GM23338 (cell line): Measurements from ENCODE around the gene FAM131A. TPM values are rescaled to one million over a fixed set of nuclear protein-coding genes. Genes with fewer than 3 reads are reported as not detected.

Experiments
- ATAC-seq: fragments of 200-7000 bp; cut with Tn5 transposase; 3 replicates; pipeline ENCODE4 v1.9.1; 2020
- DNase-seq: peaks from one replicate; pipeline ENCODE4 v3.0.0-alpha.2; 2015; ENCODE audit warnings: low spot score
- H2AFZ ChIP-seq: fragments of 200-600 bp; sonication (generic); 2 replicates; pipeline ENCODE4 v1.8.0; 2016; ENCODE audit warnings: antibody characterized with exemption, mild to moderate bottlenecking, moderate library complexity
- H3F3A ChIP-seq: fragments of 200-600 bp; sonication (generic); replicated peaks from 2 replicates; pipeline ENCODE4 v1.8.0; 2017; ENCODE audit warnings: antibody characterized with exemption, mixed run types, low read depth
- H3K27ac ChIP-seq: fragments of 200-600 bp; sonication (generic); 2 replicates; pipeline ENCODE4 v1.6.1; 2016; ENCODE audit warnings: low read depth
- H3K27me3 ChIP-seq: fragments of 200-600 bp; sonication (generic); 2 replicates; pipeline ENCODE4 v1.8.0; 2016; ENCODE audit warnings: mild to moderate bottlenecking, mixed run types, moderate library complexity; ENCODE audit not compliant: insufficient read depth
- H3K36me3 ChIP-seq: fragments of 200-600 bp; sonication (generic); 2 replicates; pipeline ENCODE4 v1.8.0; 2016; ENCODE audit warnings: mild to moderate bottlenecking; ENCODE audit not compliant: insufficient read depth
- H3K4me1 ChIP-seq: fragments of 200-600 bp; sonication (generic); 2 replicates; pipeline ENCODE4 v1.8.0; 2016; ENCODE audit warnings: mild to moderate bottlenecking, moderate library complexity; ENCODE audit not compliant: insufficient read depth
- H3K4me2 ChIP-seq: fragments of 200-600 bp; sonication (generic); 2 replicates; pipeline ENCODE4 v1.7.1; 2017; ENCODE audit warnings: mixed run types
- H3K4me3 ChIP-seq: fragments of 200-600 bp; sonication (generic); 2 replicates; pipeline ENCODE4 v1.6.1; 2016; ENCODE audit warnings: mixed run types
- H3K79me2 ChIP-seq: fragments of 200-600 bp; sonication (generic); replicated peaks from 2 replicates; pipeline ENCODE4 v1.8.0; 2017; ENCODE audit warnings: mild to moderate bottlenecking; ENCODE audit not compliant: insufficient read depth
- H3K9me2 ChIP-seq: fragments of 200-600 bp; sonication (generic); 2 replicates; pipeline ENCODE4 v1.8.0; 2017; ENCODE audit not compliant: insufficient read depth
- H4K20me1 ChIP-seq: fragments of 200-600 bp; sonication (generic); replicated peaks from 2 replicates; pipeline ENCODE4 v1.8.0; 2017; ENCODE audit warnings: mild to moderate bottlenecking; ENCODE audit not compliant: insufficient read depth
- H3K27ac Mint-ChIP-seq: 2 replicates; pipeline ENCODE4 v1.8.0; 2020; ENCODE audit warnings: inconsistent platforms, mild to moderate bottlenecking, moderate library complexity, mixed read lengths
- H3K27me3 Mint-ChIP-seq: 3 replicates; pipeline ENCODE4 v1.8.0; 2022; ENCODE audit warnings: low read depth, mild to moderate bottlenecking, moderate library complexity, mixed read lengths, inconsistent platforms; ENCODE audit not compliant: insufficient read depth, poor library complexity
- H3K36me3 Mint-ChIP-seq: 3 replicates; pipeline ENCODE4 v1.8.0; 2021; ENCODE audit warnings: low read depth, mild to moderate bottlenecking, inconsistent platforms, moderate library complexity, mixed read lengths
- H3K4me1 Mint-ChIP-seq: 3 replicates; pipeline ENCODE4 v1.8.0; 2020; ENCODE audit warnings: mild to moderate bottlenecking, inconsistent platforms, mixed read lengths
- H3K4me3 Mint-ChIP-seq: 3 replicates; pipeline ENCODE4 v1.8.0; 2021; ENCODE audit warnings: moderate library complexity, mild to moderate bottlenecking, inconsistent platforms, mixed read lengths
- H3K9me3 Mint-ChIP-seq: 3 replicates; pipeline ENCODE4 v1.8.0; 2020; ENCODE audit warnings: moderate library complexity, mild to moderate bottlenecking, inconsistent platforms, mixed read lengths
- EZH2phosphoT487 ChIP-seq: fragments of 200-600 bp; sonication (generic); IDR thresholded peaks from one replicate; pipeline ENCODE4 v1.8.1; 2018; ENCODE audit warnings: antibody characterized with exemption; ENCODE audit not compliant: unreplicated experiment
- POLR2AphosphoS5 ChIP-seq: IDR thresholded peaks from 2 replicates; pipeline ENCODE4 v1.6.1; 2016; ENCODE audit warnings: antibody characterized with exemption, low read depth
- polyA plus RNA-seq: library from polyadenylated mRNA; unstranded; fragments of >200 nt; fragmentation: Nextera tagmentation; extraction: Ambion mirVana; gene quantifications from 2 replicates; pipeline ENCODE4 v1.2.1, GENCODE V29; 2016
- total RNA-seq: library from RNA; depleted of rRNA; stranded (reverse); fragments of >200 nt; shearing (Covaris generic); gene quantifications from 2 replicates; pipeline ENCODE4 v1.2.3, GENCODE V29; 2014
- TF ChIP-seq, protein P1 (sequence below): IDR thresholded peaks from 2 replicates; pipeline ENCODE4 v1.6.1; 2016; ENCODE audit warnings: antibody characterized with exemption
- TF ChIP-seq, protein P2 (sequence below): IDR thresholded peaks from one replicate; pipeline ENCODE4 v1.6.1; 2018; ENCODE audit warnings: antibody characterized with exemption; ENCODE audit not compliant: unreplicated experiment
- TF ChIP-seq, protein P3 (sequence below): fragments of 250-450 bp; sonication (Bioruptor Pico); IDR thresholded peaks from 2 replicates; pipeline ENCODE4 v1.5.0; 2020; ENCODE audit warnings: mild to moderate bottlenecking, moderate library complexity

Gene FAM131A
- total and polyA plus RNA-seq, 2 experiments from 2014 or later: 6.7 to 31.8 TPM

DNA sequence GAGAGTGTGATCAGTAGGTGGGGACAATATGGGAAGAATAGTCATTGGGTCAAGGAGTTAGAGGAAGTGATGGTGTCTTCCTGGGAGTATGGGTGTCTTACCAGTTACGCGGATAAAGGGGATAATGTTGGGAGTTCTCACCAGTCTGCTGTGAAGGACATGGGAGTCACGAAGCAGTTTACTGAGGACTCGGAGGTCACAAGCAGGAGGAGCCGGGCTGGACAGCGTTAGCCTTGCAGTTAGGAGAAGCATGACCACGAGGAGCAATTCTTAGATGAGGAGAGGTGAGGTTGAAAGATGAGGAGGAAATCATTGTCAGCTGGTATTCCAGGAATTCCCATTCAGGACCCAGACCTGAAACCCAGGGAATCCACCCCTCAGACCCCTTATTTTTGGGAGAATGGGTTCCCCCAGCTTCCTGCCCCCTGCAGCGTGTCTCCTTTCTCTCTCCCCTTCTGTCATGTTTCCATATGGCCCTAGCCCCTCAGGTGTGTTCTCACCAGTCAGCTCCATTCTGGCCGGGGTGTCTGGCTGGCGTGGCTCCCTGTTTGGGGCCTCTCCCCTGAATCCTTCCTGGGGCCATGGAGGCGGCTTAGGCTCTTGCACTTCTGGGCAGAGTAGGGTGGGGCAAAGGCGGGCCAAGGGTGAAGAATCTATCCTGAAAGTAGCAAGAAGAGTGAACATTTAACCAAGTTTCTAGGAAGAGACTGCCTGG is 38.5 kb downstream of the FAM131A start:
- DNase-seq: peak; percentile 54
- no peak for ATAC-seq
- Mint-ChIP-seq H3K27me3 (peaks cover 40% of the 10 kb centered on the region), H3K27ac (no peak overlapping the region), H3K4me3 (no peak overlapping the region), H3K9me3 (no peaks in the 10 kb centered on the region), H3K4me1 (peaks cover 58% of the 10 kb centered on the region), H3K36me3 (no peaks in the 10 kb centered on the region)
- peaks cover 50% of the 10 kb centered on the region for H3K4me1 ChIP-seq
- 0 out of 2 replicates have a peak overlapping the region, but pooled peaks have one; percentile 40 for H3K4me2 ChIP-seq
- peaks cover 8% of the 10 kb centered on the region; the same call in 1 of the 2 replicates for H3F3A ChIP-seq
- no peak overlapping the region for H3K4me3 ChIP-seq
- no peak overlapping the region for H2AFZ ChIP-seq
- TF ChIP-seq EZH2phosphoT487 (no peak), POLR2AphosphoS5 (no peak)
- TF ChIP-seq, protein P1, sequence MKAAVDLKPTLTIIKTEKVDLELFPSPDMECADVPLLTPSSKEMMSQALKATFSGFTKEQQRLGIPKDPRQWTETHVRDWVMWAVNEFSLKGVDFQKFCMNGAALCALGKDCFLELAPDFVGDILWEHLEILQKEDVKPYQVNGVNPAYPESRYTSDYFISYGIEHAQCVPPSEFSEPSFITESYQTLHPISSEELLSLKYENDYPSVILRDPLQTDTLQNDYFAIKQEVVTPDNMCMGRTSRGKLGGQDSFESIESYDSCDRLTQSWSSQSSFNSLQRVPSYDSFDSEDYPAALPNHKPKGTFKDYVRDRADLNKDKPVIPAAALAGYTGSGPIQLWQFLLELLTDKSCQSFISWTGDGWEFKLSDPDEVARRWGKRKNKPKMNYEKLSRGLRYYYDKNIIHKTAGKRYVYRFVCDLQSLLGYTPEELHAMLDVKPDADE: no peak
- TF ChIP-seq, protein P2, sequence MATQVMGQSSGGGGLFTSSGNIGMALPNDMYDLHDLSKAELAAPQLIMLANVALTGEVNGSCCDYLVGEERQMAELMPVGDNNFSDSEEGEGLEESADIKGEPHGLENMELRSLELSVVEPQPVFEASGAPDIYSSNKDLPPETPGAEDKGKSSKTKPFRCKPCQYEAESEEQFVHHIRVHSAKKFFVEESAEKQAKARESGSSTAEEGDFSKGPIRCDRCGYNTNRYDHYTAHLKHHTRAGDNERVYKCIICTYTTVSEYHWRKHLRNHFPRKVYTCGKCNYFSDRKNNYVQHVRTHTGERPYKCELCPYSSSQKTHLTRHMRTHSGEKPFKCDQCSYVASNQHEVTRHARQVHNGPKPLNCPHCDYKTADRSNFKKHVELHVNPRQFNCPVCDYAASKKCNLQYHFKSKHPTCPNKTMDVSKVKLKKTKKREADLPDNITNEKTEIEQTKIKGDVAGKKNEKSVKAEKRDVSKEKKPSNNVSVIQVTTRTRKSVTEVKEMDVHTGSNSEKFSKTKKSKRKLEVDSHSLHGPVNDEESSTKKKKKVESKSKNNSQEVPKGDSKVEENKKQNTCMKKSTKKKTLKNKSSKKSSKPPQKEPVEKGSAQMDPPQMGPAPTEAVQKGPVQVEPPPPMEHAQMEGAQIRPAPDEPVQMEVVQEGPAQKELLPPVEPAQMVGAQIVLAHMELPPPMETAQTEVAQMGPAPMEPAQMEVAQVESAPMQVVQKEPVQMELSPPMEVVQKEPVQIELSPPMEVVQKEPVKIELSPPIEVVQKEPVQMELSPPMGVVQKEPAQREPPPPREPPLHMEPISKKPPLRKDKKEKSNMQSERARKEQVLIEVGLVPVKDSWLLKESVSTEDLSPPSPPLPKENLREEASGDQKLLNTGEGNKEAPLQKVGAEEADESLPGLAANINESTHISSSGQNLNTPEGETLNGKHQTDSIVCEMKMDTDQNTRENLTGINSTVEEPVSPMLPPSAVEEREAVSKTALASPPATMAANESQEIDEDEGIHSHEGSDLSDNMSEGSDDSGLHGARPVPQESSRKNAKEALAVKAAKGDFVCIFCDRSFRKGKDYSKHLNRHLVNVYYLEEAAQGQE: peak; percentile 7
- TF ChIP-seq, protein P3, sequence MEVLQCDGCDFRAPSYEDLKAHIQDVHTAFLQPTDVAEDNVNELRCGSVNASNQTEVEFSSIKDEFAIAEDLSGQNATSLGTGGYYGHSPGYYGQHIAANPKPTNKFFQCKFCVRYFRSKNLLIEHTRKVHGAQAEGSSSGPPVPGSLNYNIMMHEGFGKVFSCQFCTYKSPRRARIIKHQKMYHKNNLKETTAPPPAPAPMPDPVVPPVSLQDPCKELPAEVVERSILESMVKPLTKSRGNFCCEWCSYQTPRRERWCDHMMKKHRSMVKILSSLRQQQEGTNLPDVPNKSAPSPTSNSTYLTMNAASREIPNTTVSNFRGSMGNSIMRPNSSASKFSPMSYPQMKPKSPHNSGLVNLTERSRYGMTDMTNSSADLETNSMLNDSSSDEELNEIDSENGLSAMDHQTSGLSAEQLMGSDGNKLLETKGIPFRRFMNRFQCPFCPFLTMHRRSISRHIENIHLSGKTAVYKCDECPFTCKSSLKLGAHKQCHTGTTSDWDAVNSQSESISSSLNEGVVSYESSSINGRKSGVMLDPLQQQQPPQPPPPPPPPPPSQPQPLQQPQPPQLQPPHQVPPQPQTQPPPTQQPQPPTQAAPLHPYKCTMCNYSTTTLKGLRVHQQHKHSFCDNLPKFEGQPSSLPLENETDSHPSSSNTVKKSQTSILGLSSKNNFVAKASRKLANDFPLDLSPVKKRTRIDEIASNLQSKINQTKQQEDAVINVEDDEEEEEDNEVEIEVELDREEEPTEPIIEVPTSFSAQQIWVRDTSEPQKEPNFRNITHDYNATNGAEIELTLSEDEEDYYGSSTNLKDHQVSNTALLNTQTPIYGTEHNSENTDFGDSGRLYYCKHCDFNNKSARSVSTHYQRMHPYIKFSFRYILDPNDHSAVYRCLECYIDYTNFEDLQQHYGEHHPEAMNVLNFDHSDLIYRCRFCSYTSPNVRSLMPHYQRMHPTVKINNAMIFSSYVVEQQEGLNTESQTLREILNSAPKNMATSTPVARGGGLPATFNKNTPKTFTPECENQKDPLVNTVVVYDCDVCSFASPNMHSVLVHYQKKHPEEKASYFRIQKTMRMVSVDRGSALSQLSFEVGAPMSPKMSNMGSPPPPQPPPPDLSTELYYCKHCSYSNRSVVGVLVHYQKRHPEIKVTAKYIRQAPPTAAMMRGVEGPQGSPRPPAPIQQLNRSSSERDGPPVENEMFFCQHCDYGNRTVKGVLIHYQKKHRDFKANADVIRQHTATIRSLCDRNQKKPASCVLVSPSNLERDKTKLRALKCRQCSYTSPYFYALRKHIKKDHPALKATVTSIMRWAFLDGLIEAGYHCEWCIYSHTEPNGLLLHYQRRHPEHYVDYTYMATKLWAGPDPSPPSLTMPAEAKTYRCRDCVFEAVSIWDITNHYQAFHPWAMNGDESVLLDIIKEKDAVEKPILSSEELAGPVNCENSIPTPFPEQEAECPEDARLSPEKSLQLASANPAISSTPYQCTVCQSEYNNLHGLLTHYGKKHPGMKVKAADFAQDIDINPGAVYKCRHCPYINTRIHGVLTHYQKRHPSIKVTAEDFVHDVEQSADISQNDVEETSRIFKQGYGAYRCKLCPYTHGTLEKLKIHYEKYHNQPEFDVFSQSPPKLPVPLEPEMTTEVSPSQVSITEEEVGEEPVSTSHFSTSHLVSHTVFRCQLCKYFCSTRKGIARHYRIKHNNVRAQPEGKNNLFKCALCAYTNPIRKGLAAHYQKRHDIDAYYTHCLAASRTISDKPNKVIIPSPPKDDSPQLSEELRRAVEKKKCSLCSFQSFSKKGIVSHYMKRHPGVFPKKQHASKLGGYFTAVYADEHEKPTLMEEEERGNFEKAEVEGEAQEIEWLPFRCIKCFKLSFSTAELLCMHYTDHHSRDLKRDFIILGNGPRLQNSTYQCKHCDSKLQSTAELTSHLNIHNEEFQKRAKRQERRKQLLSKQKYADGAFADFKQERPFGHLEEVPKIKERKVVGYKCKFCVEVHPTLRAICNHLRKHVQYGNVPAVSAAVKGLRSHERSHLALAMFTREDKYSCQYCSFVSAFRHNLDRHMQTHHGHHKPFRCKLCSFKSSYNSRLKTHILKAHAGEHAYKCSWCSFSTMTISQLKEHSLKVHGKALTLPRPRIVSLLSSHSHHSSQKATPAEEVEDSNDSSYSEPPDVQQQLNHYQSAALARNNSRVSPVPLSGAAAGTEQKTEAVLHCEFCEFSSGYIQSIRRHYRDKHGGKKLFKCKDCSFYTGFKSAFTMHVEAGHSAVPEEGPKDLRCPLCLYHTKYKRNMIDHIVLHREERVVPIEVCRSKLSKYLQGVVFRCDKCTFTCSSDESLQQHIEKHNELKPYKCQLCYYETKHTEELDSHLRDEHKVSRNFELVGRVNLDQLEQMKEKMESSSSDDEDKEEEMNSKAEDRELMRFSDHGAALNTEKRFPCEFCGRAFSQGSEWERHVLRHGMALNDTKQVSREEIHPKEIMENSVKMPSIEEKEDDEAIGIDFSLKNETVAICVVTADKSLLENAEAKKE: no peak
- no peaks in the 10 kb centered on the region for H3K79me2 ChIP-seq
- H3K9me2 ChIP-seq: no peaks in the 10 kb centered on the region
- H3K27me3 ChIP-seq: peaks cover 29% of the 10 kb centered on the region
- H3K36me3 ChIP-seq: no peaks in the 10 kb centered on the region
- no peak overlapping the region for H3K27ac ChIP-seq
- peaks cover 4% of the 10 kb centered on the region; the same call in 1 of the 2 replicates for H4K20me1 ChIP-seq
